Liver (tissue), 9 donors: ENCODE data around the gene PTAR1. TPM values are rescaled to one million over a fixed set of nuclear protein-coding genes. Genes with fewer than 3 reads are reported as not detected.

Source experiments
- DNase-seq: peaks from one replicate; pipeline ENCODE4 v3.0.0-alpha.2; 2017; ENCODE audit warnings: low spot score
- H3K27ac ChIP-seq, 2 donors: one replicate each; pipeline ENCODE4 v1.7.0; 2013; ENCODE audit warnings: inconsistent platforms in 2 of 2, low read length in 2 of 2, control low read depth in 1 of 2, low read depth in 1 of 2, mild to moderate bottlenecking in 1 of 2
- H3K27me3 ChIP-seq, 4 donors: one replicate each; pipeline versions ENCODE4 v1.6.1 to v1.7.0; 2013; ENCODE audit warnings: low read length in 3 of 4, inconsistent platforms in 1 of 4, mild to moderate bottlenecking in 1 of 4, moderate library complexity in 1 of 4; ENCODE audit not compliant: control insufficient read depth in 4 of 4, insufficient read depth in 4 of 4
- H3K36me3 ChIP-seq, 4 donors: one replicate each; pipeline versions ENCODE4 v1.6.1 to v1.7.0; 2013; ENCODE audit warnings: low read length in 3 of 4, mild to moderate bottlenecking in 3 of 4, low read depth in 1 of 4, moderate library complexity in 1 of 4; ENCODE audit not compliant: control insufficient read depth in 4 of 4, insufficient read depth in 3 of 4
- H3K4me1 ChIP-seq, 4 donors: one replicate each; pipeline versions ENCODE4 v1.6.1 to v1.7.0; 2013; ENCODE audit warnings: low read length in 3 of 4, mild to moderate bottlenecking in 3 of 4, moderate library complexity in 1 of 4; ENCODE audit not compliant: control insufficient read depth in 4 of 4, insufficient read depth in 4 of 4
- H3K4me3 ChIP-seq, 3 donors: one replicate each; pipeline versions ENCODE4 v1.6.1 to v1.7.0; 2013; ENCODE audit warnings: low read length in 3 of 3, control low read depth in 1 of 3, low read depth in 1 of 3, mild to moderate bottlenecking in 1 of 3
- H3K9ac ChIP-seq, 2 donors: one replicate each; pipeline ENCODE4 v1.7.0; 2013; ENCODE audit warnings: low read length in 2 of 2, mild to moderate bottlenecking in 2 of 2, moderate library complexity in 2 of 2, control low read depth in 1 of 2, low read depth in 1 of 2
- H3K9me3 ChIP-seq, 4 donors: one replicate each; pipeline versions ENCODE4 v1.6.1 to v1.7.0; 2013; ENCODE audit warnings: low read length in 3 of 4; ENCODE audit not compliant: control insufficient read depth in 4 of 4
- CTCF ChIP-seq: fragments of 150-350 bp; IDR thresholded peaks from 2 replicates; pipeline ENCODE4 v1.5.1; 2017; ENCODE audit warnings: improper control_type of control experiment, low read depth, low read length; ENCODE audit not compliant: missing input control
- EGR1 ChIP-seq, 2 donors: IDR thresholded peaks; 2 replicates each; pipeline ENCODE4 v1.6.1; 2016 to 2018; ENCODE audit warnings: antibody characterized with exemption in 2 of 2, low read depth in 2 of 2
- FOXA1 ChIP-seq: IDR thresholded peaks from 2 replicates; pipeline ENCODE4 v1.6.1; 2016; ENCODE audit warnings: antibody characterized with exemption
- FOXA2 ChIP-seq: IDR thresholded peaks from 2 replicates; pipeline ENCODE4 v1.6.1; 2016; ENCODE audit warnings: antibody characterized with exemption
- GABPA ChIP-seq, 2 donors: IDR thresholded peaks in 1 of 2; conservative IDR thresholded peaks in 1 of 2; 2 replicates each; pipeline ENCODE4 v1.6.1; 2016; ENCODE audit warnings: antibody characterized with exemption in 2 of 2, mild to moderate bottlenecking in 1 of 2, moderate library complexity in 1 of 2
- HNF4A ChIP-seq, 2 donors: conservative IDR thresholded peaks; 2 replicates each; pipeline ENCODE4 v1.6.1; 2016; ENCODE audit warnings: antibody characterized with exemption in 2 of 2, mild to moderate bottlenecking in 2 of 2
- HNF4G ChIP-seq: IDR thresholded peaks from 2 replicates; pipeline ENCODE4 v1.6.1; 2016; ENCODE audit warnings: antibody characterized with exemption
- JUND ChIP-seq, 2 donors: IDR thresholded peaks; 2 replicates each; pipeline ENCODE4 v1.6.1; 2016; ENCODE audit warnings: antibody characterized with exemption in 2 of 2
- MAX ChIP-seq: IDR thresholded peaks from 2 replicates; pipeline ENCODE4 v1.6.1; 2016; ENCODE audit warnings: antibody characterized with exemption
- NR2F2 ChIP-seq: IDR thresholded peaks from 2 replicates; pipeline ENCODE4 v1.6.1; 2016; ENCODE audit warnings: antibody characterized with exemption
- RAD21 ChIP-seq, 2 donors: IDR thresholded peaks; 2 replicates each; pipeline ENCODE4 v1.6.1; 2016; ENCODE audit warnings: antibody characterized with exemption in 2 of 2, mild to moderate bottlenecking in 2 of 2
- RXRA ChIP-seq, 2 donors: IDR thresholded peaks; 2 replicates each; pipeline ENCODE4 v1.6.1; 2017 to 2018; ENCODE audit warnings: antibody characterized with exemption in 2 of 2, mild to moderate bottlenecking in 1 of 2
- SP1 ChIP-seq: IDR thresholded peaks from 2 replicates; pipeline ENCODE4 v1.6.1; 2018; ENCODE audit warnings: antibody characterized with exemption, mild to moderate bottlenecking
- TAF1 ChIP-seq: conservative IDR thresholded peaks from 2 replicates; pipeline ENCODE4 v1.6.1; 2016; ENCODE audit warnings: antibody characterized with exemption, mild to moderate bottlenecking
- YY1 ChIP-seq: IDR thresholded peaks from 2 replicates; pipeline ENCODE4 v1.6.1; 2016; ENCODE audit warnings: antibody characterized with exemption, mild to moderate bottlenecking
- whole genome bisulfite sequencing: extraction: QIAGEN DNeasy Blood & Tissue Kit; methylation state at CpG from one replicate; pipeline ENCODE4 v1.1.7; 2013; 5-methylcytosine and 5-hydroxymethylcytosine counted together
- polyA plus RNA-seq, 2 donors: library from polyadenylated mRNA; stranded (reverse) in 1 of 2; unstranded in 1 of 2; fragments of 200-250 nt in 1 of 2; fragments of >200 nt in 1 of 2; fragmentation: Nextera tagmentation in 1 of 2; extraction: Ambion mirVana in 1 of 2; gene quantifications; one replicate each; pipeline versions ENCODE4 v1.2.1 to v1.2.3, GENCODE V29; 2013 to 2015
- total RNA-seq, 2 donors: library from RNA; depleted of rRNA; stranded (reverse); fragments of >200 nt; gene quantifications; one replicate each; pipeline ENCODE4 v1.2.3, GENCODE V29; 2014
- TF ChIP-seq, protein P1 (sequence below): IDR thresholded peaks from 2 replicates; pipeline ENCODE4 v1.6.1; 2016; ENCODE audit warnings: antibody characterized with exemption
- TF ChIP-seq, protein P2 (sequence below): IDR thresholded peaks from 2 replicates; pipeline ENCODE4 v1.6.1; 2016; ENCODE audit warnings: antibody characterized with exemption, mild to moderate bottlenecking
- donor health status: healthy.
- donor health status: healthy.
- donor health status: healthy.
- donor health status: healthy.
- donor health status: healthy.

The PTAR1 gene
- total and polyA plus RNA-seq, 4 donors: 5.4 to 67.9 (median 28.7) TPM

DNA sequence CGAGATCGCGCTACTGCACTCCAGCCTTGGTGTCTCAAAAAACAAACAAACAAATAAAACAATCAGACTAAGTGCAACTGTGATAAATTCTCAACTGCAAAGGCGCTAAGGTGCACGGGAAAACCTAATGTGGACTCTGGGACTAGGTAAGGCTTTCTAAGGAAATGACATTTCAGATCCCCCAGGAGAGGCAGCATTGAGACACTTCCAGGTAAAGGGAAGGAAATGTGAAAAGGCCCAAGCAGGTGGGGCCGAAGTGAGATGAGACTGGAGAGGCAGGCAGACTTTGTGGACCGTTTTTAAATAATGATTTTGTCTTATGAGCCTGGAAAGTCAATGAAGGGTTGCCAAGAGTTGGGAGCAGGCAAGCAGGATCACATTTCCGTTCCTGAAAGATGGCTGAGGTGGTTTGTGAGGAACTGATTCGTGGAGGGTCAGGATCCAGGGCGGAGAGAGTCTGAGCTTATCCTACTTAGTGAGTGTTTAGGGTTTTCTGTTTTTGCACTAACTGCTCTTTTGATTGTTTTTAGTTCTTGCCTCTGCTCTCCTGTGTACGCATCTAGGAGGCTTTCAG lies 85.6 kb downstream of the PTAR1 start:
- H3K9ac ChIP-seq: no peak overlapping the region
- H3K36me3 ChIP-seq: no peaks in the 10 kb centered on the region
- whole genome bisulfite sequencing: 85% methylated on average over 11 of the region's 11 CpGs
- no peak overlapping the region for H3K4me3 ChIP-seq
- H3K9me3 ChIP-seq: no peaks in the 10 kb centered on the region
- no peak overlapping the region for H3K27ac ChIP-seq
- H3K4me1 ChIP-seq: peaks cover 0 to 22% (median 6%) of the 10 kb centered on the region in 4 donors
- H3K27me3 ChIP-seq: no peaks in the 10 kb centered on the region
- TF ChIP-seq HNF4A (conservative IDR thresholded peaks at IDR 0.05): no peak
- no peak for TF ChIP-seq JUND (IDR thresholded peaks at IDR 0.05)
- TF ChIP-seq, protein P1, sequence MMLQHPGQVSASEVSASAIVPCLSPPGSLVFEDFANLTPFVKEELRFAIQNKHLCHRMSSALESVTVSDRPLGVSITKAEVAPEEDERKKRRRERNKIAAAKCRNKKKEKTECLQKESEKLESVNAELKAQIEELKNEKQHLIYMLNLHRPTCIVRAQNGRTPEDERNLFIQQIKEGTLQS: no peak
- no peak for TF ChIP-seq FOXA1
- TF ChIP-seq GABPA (IDR thresholded peaks at IDR 0.05 in 1 of 2, conservative IDR thresholded peaks at IDR 0.05 in 1 of 2): no peak
- no peak for TF ChIP-seq HNF4G
- TF ChIP-seq MAX: no peak
- no peak for TF ChIP-seq NR2F2
- TF ChIP-seq RAD21 (IDR thresholded peaks at IDR 0.05): no peak
- no peak for TF ChIP-seq EGR1 (IDR thresholded peaks at IDR 0.05; ENCODE audit: low read depth in 2 of 2)
- TF ChIP-seq YY1: no peak
- TF ChIP-seq, protein P2, sequence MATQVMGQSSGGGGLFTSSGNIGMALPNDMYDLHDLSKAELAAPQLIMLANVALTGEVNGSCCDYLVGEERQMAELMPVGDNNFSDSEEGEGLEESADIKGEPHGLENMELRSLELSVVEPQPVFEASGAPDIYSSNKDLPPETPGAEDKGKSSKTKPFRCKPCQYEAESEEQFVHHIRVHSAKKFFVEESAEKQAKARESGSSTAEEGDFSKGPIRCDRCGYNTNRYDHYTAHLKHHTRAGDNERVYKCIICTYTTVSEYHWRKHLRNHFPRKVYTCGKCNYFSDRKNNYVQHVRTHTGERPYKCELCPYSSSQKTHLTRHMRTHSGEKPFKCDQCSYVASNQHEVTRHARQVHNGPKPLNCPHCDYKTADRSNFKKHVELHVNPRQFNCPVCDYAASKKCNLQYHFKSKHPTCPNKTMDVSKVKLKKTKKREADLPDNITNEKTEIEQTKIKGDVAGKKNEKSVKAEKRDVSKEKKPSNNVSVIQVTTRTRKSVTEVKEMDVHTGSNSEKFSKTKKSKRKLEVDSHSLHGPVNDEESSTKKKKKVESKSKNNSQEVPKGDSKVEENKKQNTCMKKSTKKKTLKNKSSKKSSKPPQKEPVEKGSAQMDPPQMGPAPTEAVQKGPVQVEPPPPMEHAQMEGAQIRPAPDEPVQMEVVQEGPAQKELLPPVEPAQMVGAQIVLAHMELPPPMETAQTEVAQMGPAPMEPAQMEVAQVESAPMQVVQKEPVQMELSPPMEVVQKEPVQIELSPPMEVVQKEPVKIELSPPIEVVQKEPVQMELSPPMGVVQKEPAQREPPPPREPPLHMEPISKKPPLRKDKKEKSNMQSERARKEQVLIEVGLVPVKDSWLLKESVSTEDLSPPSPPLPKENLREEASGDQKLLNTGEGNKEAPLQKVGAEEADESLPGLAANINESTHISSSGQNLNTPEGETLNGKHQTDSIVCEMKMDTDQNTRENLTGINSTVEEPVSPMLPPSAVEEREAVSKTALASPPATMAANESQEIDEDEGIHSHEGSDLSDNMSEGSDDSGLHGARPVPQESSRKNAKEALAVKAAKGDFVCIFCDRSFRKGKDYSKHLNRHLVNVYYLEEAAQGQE: no peak
- no peak for TF ChIP-seq CTCF
- no peak for TF ChIP-seq SP1
- no peak for TF ChIP-seq TAF1
- DNase-seq: no peak

GRCh38 chr9:69673311-69673640 lies 86.5 kb downstream of the PTAR1 start:
- WGBS: 56% methylated on average over 6 of the region's 6 CpGs

More at GRCh38 chr9:69673311-69673640, 86.5 kb downstream of the PTAR1 start:
- DNase-seq: no peak
- no peaks in the 10 kb centered on the region for H3K36me3 ChIP-seq
- H3K27ac ChIP-seq: peak overlapping the region; percentile 91 to 95
- peak overlapping the region; percentile 51 to 80 for H3K9ac ChIP-seq
- H3K27me3 ChIP-seq: no peaks in the 10 kb centered on the region
- H3K9me3 ChIP-seq: no peaks in the 10 kb centered on the region
- H3K4me1 ChIP-seq: peaks cover 0 to 27% (median 6%) of the 10 kb centered on the region in 4 donors
- peak overlapping the region in 2 of 3 donors; percentile 85 to 94 for H3K4me3 ChIP-seq
- TF ChIP-seq FOXA1 (no peak), HNF4G (no peak), HNF4A (conservative IDR thresholded peaks at IDR 0.05) (no peak), TAF1 (no peak), YY1 (no peak), FOXA2 (no peak), MAX (no peak), GABPA (IDR thresholded peaks at IDR 0.05 in 1 of 2, conservative IDR thresholded peaks at IDR 0.05 in 1 of 2) (no peak), JUND (IDR thresholded peaks at IDR 0.05) (no peak), RAD21 (IDR thresholded peaks at IDR 0.05) (no peak), RXRA (IDR thresholded peaks at IDR 0.05) (no peak), NR2F2 (no peak)
- TF ChIP-seq, protein P1: no peak
- TF ChIP-seq, protein P2: no peak
